Measurements from ENCODE around the gene RAB43. TPM values are rescaled to one million over a fixed set of nuclear protein-coding genes. Genes with fewer than 3 reads are reported as not detected.

RAB43 gene
- total and polyA plus RNA-seq, 12 donors = 0.96 to 8.2 (median 4.0) TPM

GRCh38 chr3:129106866-129107565 lies 14.6 kb downstream of the RAB43 start:
- 76 to 80% methylated on average over 19 of the region's 19 CpGs for WGBS, 2 donors
- DNase-seq (no peak), ATAC-seq (no peak)
- intact Hi-C loops (cut with DNase I) = no loop called here
- H3K9me3 ChIP-seq = no peaks in the 10 kb centered on the region
- peaks cover 0 to 64% (median 2%) of the 10 kb centered on the region in 9 donors for H3K36me3 ChIP-seq
- H3K27ac ChIP-seq = no peak overlapping the region
- no peak overlapping the region for H3K4me3 ChIP-seq
- peaks cover 0 to 18% (median 11%) of the 10 kb centered on the region in 9 donors for H3K4me1 ChIP-seq
- no peaks in the 10 kb centered on the region for H3K27me3 ChIP-seq
- TF ChIP-seq, protein P1, sequence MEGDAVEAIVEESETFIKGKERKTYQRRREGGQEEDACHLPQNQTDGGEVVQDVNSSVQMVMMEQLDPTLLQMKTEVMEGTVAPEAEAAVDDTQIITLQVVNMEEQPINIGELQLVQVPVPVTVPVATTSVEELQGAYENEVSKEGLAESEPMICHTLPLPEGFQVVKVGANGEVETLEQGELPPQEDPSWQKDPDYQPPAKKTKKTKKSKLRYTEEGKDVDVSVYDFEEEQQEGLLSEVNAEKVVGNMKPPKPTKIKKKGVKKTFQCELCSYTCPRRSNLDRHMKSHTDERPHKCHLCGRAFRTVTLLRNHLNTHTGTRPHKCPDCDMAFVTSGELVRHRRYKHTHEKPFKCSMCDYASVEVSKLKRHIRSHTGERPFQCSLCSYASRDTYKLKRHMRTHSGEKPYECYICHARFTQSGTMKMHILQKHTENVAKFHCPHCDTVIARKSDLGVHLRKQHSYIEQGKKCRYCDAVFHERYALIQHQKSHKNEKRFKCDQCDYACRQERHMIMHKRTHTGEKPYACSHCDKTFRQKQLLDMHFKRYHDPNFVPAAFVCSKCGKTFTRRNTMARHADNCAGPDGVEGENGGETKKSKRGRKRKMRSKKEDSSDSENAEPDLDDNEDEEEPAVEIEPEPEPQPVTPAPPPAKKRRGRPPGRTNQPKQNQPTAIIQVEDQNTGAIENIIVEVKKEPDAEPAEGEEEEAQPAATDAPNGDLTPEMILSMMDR (IDR thresholded peaks at IDR 0.05) = no peak

GRCh38 chr3:129106320-129106719 lies 15.3 kb downstream of the RAB43 start:
- Histone ChIP-seq H3K4me1 (peaks cover 0 to 25% (median 15%) of the 10 kb centered on the region in 9 donors), H3K27me3 (no peaks in the 10 kb centered on the region), H3K4me3 (no peak overlapping the region), H3K36me3 (peaks cover 0 to 57% (median 0%) of the 10 kb centered on the region in 9 donors), H3K27ac (no peak overlapping the region), H3K9me3 (no peaks in the 10 kb centered on the region)
- intact Hi-C loops (cut with DNase I) = no loop called here
- 85% methylated on average over 5 of the region's 5 CpGs for WGBS, 2 donors
- TF ChIP-seq, protein P1 (IDR thresholded peaks at IDR 0.05) = peak in 1 of 9 donors; percentile 10
- DNase-seq (no peak), ATAC-seq (peak in 7 of 8 donors; percentile 31 to 66 (median 41))

DNA sequence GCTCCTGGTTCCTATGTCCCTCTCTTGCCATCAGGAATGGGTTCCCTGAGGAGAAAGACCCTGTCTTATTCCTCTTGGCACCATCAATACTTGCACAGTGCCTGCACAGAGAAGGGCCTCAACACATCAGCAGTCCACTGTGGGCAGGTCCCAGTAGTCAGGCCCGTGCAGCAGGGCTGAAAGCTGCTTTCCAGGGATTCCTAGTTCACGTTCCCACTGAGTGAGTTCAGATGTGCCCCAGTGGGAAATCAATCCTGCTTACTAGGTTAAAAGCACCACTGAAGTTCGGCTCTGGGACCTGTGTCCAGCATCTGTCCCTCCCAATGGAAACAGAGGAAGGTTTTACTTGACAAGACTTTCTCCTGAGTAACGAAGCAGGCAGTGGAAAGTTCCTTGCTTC lies 15.7 kb downstream of the RAB43 start:
- no peaks in the 10 kb centered on the region for H3K9me3 ChIP-seq
- H3K27me3 ChIP-seq = no peaks in the 10 kb centered on the region
- TF ChIP-seq, protein P1 (IDR thresholded peaks at IDR 0.05) = no peak
- peaks cover 0 to 30% (median 18%) of the 10 kb centered on the region in 9 donors for H3K4me1 ChIP-seq
- ATAC-seq = no peak
- DNase-seq = no peak
- peaks cover 0 to 52% (median 0%) of the 10 kb centered on the region in 9 donors for H3K36me3 ChIP-seq
- no peak overlapping the region for H3K27ac ChIP-seq
- H3K4me3 ChIP-seq = no peak overlapping the region
- WGBS, 2 donors = 67 to 83% methylated on average over 4 of the region's 4 CpGs
- intact Hi-C loops (cut with DNase I) = no loop called here

GRCh38 chr3:129104498-129105079 lies 17.0 kb downstream of the RAB43 start:
- intact Hi-C loops (cut with DNase I) = no loop called here
- Histone ChIP-seq H3K4me1 (peaks cover 0 to 30% (median 18%) of the 10 kb centered on the region in 9 donors), H3K27ac (no peak overlapping the region), H3K9me3 (no peaks in the 10 kb centered on the region), H3K27me3 (no peaks in the 10 kb centered on the region), H3K4me3 (no peak overlapping the region), H3K36me3 (peaks cover 0 to 41% (median 0%) of the 10 kb centered on the region in 9 donors)
- DNase-seq = no peak
- ATAC-seq = no peak
- 86 to 88% methylated on average over 6 of the region's 6 CpGs for WGBS, 2 donors
- TF ChIP-seq, protein P1 (IDR thresholded peaks at IDR 0.05) = no peak
